Upper lobe of left lung (tissue), 4 donors: ENCODE data around the gene IL12B.

Experiments
- EP300 ChIP-seq, 4 donors: sonication (generic); formaldehyde crosslinking; IDR thresholded peaks; one replicate each; pipeline ENCODE4 v1.5.1; 2017; ENCODE audit warnings: antibody characterized with exemption in 4 of 4, control low read depth in 2 of 4
- POLR2A ChIP-seq, 4 donors: fragments of 450-650 bp; IDR thresholded peaks; one replicate each; pipeline ENCODE4 v1.5.1; 2016 to 2017; ENCODE audit warnings: antibody characterized with exemption in 4 of 4, mild to moderate bottlenecking in 2 of 4
- POLR2AphosphoS5 ChIP-seq, 2 donors: sonication (generic); formaldehyde crosslinking; IDR thresholded peaks; one replicate each; pipeline ENCODE4 v1.5.1; 2017; ENCODE audit warnings: antibody characterized with exemption in 2 of 2
- TF ChIP-seq, protein P1 (sequence below), 6 experiments: fragments of 450-650 bp in 4 of 6; fragments of 200-600 bp in 2 of 6; sonication (generic) in 2 of 6; IDR thresholded peaks; one replicate each; pipeline ENCODE4 v1.5.1; 2016 to 2019; ENCODE audit warnings: antibody characterized with exemption in 6 of 6

DNA sequence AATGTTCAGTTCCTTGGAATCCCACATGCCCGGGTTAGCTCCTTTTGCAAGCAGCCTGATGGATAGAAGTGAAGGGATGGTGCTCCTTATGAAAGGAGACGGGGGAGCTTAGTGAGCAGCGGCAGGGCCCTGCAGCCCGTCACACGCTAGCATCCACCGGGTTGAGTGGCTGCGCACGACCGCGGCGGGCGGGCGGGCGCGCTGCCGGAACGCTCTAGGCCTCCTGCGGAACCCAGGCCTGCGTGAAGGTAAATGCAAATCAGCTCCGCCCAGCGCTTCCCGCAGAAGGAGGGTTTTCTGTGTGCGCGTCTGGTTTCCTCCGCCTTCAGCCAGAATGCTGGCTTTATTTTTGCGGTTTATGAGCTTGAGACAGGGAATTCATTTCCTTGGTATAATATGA, 19.8 kb downstream of the IL12B start:
- peak in 1 of 4 donors; percentile 69 for TF ChIP-seq POLR2A (IDR thresholded peaks at IDR 0.05)
- TF ChIP-seq, protein P1, sequence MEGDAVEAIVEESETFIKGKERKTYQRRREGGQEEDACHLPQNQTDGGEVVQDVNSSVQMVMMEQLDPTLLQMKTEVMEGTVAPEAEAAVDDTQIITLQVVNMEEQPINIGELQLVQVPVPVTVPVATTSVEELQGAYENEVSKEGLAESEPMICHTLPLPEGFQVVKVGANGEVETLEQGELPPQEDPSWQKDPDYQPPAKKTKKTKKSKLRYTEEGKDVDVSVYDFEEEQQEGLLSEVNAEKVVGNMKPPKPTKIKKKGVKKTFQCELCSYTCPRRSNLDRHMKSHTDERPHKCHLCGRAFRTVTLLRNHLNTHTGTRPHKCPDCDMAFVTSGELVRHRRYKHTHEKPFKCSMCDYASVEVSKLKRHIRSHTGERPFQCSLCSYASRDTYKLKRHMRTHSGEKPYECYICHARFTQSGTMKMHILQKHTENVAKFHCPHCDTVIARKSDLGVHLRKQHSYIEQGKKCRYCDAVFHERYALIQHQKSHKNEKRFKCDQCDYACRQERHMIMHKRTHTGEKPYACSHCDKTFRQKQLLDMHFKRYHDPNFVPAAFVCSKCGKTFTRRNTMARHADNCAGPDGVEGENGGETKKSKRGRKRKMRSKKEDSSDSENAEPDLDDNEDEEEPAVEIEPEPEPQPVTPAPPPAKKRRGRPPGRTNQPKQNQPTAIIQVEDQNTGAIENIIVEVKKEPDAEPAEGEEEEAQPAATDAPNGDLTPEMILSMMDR (IDR thresholded peaks at IDR 0.05): no peak
- no peak for TF ChIP-seq POLR2AphosphoS5 (IDR thresholded peaks at IDR 0.05)
- no peak for TF ChIP-seq EP300 (IDR thresholded peaks at IDR 0.05)
